Activated naive CD8-positive, alpha-beta T cell treated with anti-CD3 and anti-CD28 coated beads, Interleukin-2, amount 50 U/mL, for 24 hours (primary cell): Measurements from ENCODE around the gene ZNF518A.

ENCODE experiments used
- ATAC-seq: fragments of 150-1000 bp; cut with Tn5 transposase; one replicate; pipeline ENCODE4 v1.10.0; 2021
- DNase-seq: peaks from one replicate; pipeline ENCODE4 v3.0.0; 2021
- H3K27ac Mint-ChIP-seq: one replicate; pipeline ENCODE4 v1.8.0; 2021; ENCODE audit warnings: mild to moderate bottlenecking, mixed read lengths
- H3K27me3 Mint-ChIP-seq: one replicate; pipeline ENCODE4 v1.8.0; 2021; ENCODE audit warnings: mixed read lengths
- H3K36me3 Mint-ChIP-seq: one replicate; pipeline ENCODE4 v1.8.0; 2021; ENCODE audit warnings: low read depth, mixed read lengths
- H3K4me1 Mint-ChIP-seq: one replicate; pipeline ENCODE4 v1.8.0; 2021; ENCODE audit warnings: mixed read lengths
- H3K4me3 Mint-ChIP-seq: one replicate; pipeline ENCODE4 v1.8.0; 2021; ENCODE audit warnings: mild to moderate bottlenecking, moderate library complexity, mixed read lengths
- H3K9me3 Mint-ChIP-seq: one replicate; pipeline ENCODE4 v1.8.0; 2021; ENCODE audit warnings: mixed read lengths

The ZNF518A gene

DNA sequence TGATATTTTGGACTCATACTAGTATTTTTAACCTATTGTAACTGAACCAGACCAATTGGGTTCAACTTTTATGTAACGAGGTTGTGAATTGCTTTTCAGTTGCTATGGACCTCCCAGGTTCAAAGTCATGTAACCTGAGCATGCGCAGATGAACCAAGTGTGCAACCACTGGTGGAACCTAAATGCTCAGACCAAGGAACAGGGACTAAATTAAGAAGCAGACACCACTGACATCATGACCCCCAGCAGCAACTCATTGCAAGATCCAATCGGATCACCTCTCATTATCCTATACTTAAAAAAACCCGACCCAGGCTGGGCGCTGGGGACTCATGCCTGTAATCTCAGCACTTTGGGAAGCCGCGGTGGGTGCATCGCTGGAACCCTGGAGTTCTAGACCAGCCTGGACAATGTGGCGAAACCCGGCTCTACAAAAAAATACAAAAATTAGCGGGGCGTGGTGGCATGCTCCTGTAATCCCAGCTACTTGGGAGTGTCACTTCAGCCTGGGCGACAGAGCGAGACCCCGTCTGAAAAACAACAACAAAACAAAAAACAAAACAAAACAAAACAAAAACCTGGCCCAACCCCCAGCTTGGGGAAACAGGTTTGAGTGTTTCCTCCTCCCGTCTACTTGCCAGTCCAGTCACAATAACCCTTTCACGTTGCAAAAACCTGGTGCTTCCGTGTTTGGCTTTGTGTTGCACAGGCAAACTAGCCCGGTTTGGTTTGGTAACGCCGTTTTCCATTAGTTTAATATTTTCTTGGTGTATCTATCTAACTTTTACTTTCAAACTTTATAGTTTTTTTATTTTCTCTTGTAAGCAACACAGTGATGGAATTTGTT is 11.3 kb upstream of the ZNF518A start:
- ATAC-seq (no peak), DNase-seq (no peak)
- Mint-ChIP-seq H3K36me3 (no peaks in the 10 kb centered on the region), H3K27me3 (peaks cover 65% of the 10 kb centered on the region), H3K9me3 (no peaks in the 10 kb centered on the region), H3K4me3 (no peak overlapping the region), H3K4me1 (no peaks in the 10 kb centered on the region), H3K27ac (no peak overlapping the region)

DNA sequence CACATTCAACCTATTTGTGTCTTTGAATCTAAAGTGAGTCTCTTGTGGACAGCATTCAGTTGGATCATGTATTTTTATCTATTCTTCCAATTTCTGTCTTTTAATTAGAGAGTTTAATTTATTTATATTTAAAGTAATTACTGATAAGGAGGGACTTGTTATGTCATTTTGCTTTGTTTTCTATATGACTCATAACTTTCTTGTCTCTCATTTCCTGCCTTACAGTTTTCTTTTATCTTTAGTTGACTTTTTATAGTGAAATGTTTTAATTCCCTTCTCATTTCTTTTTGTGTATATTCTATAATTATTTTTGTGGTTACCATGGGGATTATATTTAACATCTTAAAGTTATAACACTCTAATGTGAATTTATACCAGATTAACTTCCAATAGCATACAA is 7.3 kb upstream of the ZNF518A start:
- no peak for ATAC-seq
- H3K27me3 Mint-ChIP-seq = peaks cover 73% of the 10 kb centered on the region

DNA sequence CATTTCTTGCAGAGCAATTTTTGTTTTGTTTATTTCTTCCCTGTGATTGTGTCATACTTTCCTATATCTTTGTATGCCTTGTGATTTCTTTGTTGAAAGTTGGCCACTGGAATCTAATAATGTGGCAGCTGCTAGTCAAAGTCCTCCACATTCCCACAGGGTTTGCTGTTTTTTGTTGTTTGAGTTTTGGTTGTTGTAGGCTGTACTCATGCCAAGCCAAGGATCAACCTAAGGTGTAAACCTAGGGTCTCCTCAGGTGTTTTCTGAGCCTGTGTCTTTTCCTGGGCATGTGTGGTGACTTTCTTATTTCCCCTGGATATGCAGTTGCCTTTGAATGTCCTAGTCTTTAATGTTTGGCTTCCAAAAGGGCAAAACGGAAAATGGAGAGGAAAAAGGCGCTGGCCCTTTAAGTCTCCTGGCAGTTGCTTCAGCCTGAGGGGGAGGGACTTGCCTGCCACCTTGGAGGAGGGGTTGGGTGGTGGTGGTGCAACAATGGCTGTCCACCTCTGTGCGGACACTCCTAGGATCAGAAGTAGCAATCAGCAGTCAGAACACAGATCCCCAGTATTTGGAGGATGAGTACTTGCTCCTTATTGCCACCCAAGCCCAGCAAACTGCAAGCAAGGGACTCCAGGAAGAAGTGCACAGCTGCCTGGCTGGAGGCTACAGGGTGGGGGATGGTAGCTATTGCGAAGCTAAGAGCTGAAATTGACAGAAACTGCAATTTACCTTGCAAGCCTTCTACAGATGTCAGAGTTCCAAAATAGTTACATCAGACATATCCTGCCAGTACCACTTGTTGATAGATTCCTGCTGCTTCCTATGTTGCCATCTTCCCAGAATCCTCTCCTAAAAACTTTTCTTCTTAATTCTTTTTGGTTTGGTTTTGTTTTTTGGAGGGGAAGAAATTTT is 5.6 kb upstream of the ZNF518A start:
- Mint-ChIP-seq H3K27ac (no peak overlapping the region), H3K36me3 (peaks cover 7% of the 10 kb centered on the region), H3K9me3 (peaks cover 8% of the 10 kb centered on the region), H3K27me3 (peaks cover 73% of the 10 kb centered on the region), H3K4me1 (peaks cover 4% of the 10 kb centered on the region), H3K4me3 (no peak overlapping the region)
- no peak for ATAC-seq
- no peak for DNase-seq

More for the DNA sequence above, 7.3 kb upstream of the ZNF518A start:
- Mint-ChIP-seq H3K27ac (no peak overlapping the region), H3K4me1 (no peaks in the 10 kb centered on the region), H3K9me3 (no peaks in the 10 kb centered on the region), H3K4me3 (no peak overlapping the region), H3K36me3 (no peaks in the 10 kb centered on the region)
- DNase-seq = no peak

DNA sequence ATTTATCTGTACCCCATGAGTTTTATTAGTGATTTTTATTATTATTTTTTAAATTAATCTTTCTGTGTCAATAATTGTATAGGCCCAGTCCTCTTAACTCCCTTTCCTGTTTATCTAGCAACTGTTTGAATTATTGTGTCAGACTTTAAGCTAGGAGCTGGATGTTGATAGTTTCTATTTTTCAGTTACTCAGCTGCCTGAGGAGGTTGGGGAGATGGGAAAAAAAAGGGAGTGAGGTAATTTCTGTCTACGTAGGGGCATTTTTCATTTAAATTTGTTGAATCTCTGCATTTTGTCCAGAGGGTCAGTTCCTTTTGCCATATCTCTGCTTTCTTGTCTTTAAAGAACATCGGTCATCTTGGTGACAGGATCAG is 5.0 kb upstream of the ZNF518A start:
- Mint-ChIP-seq H3K4me3 (no peak overlapping the region), H3K9me3 (peaks cover 8% of the 10 kb centered on the region), H3K4me1 (peaks cover 8% of the 10 kb centered on the region), H3K27ac (no peak overlapping the region), H3K27me3 (peaks cover 69% of the 10 kb centered on the region), H3K36me3 (peaks cover 7% of the 10 kb centered on the region)
- DNase-seq = no peak
- no peak for ATAC-seq

DNA sequence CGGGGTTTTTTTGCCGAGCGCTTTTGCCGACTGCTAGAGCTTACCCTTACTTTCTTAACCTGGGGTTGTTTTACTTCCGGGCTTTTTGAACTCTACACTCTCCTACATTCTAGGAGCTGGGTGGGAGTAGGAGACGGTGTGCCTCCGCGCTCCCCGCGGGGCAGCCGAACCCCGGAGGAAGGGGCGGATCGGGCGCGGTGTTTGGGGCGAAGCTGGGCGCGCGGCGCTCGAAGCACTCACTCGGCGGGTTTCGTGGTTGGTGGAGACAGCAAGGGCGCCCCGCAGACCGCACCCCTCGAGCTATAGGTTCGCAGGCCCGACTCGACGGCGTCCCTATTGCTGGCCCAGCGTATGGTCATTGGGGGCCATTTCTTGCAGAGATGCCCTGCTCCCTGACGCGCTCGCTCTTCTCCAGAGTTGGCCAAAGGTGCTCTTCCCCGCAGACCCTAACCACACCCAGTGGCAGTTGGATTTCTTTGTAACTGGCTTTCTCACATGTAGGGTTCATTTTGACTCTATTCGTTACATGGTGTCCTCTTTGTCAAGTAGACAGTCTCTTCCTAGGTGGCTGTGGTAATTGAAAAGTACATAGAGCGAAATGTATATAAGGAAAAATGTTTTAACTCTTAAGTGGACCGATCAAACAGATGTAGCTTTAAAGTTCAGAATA is 364 bp downstream of the ZNF518A start:
- ATAC-seq (peak; percentile 87), DNase-seq (peak; percentile 77)
- Mint-ChIP-seq H3K4me3 (peak overlapping the region; percentile 87), H3K9me3 (peaks cover 8% of the 10 kb centered on the region), H3K4me1 (peaks cover 25% of the 10 kb centered on the region), H3K27me3 (peaks cover 32% of the 10 kb centered on the region), H3K27ac (peak overlapping the region; percentile 97), H3K36me3 (peaks cover 30% of the 10 kb centered on the region)

DNA sequence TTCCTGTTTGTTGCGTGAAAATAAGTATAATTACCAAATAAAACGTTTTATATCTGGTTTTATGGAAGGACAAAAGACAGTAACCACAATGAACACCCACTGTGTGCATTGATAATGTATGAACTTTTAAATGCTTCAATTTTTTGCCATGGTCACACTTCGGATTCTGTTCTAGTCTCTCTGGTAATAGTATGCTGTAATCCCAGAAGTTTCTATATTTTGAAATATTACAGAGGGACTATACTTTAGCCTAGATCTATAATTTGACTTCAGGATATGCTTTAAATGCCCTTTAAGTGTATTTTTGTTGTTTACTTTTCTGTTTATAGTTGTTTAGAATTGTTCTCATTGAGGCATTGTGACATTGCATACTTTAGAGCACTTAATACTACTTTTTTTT is 1.5 kb downstream of the ZNF518A start:
- Mint-ChIP-seq H3K4me3 (peak overlapping the region; percentile 87), H3K27me3 (peaks cover 22% of the 10 kb centered on the region), H3K9me3 (peaks cover 8% of the 10 kb centered on the region), H3K4me1 (peaks cover 29% of the 10 kb centered on the region), H3K36me3 (peaks cover 36% of the 10 kb centered on the region), H3K27ac (no peak overlapping the region)
- DNase-seq (no peak), ATAC-seq (no peak)

DNA sequence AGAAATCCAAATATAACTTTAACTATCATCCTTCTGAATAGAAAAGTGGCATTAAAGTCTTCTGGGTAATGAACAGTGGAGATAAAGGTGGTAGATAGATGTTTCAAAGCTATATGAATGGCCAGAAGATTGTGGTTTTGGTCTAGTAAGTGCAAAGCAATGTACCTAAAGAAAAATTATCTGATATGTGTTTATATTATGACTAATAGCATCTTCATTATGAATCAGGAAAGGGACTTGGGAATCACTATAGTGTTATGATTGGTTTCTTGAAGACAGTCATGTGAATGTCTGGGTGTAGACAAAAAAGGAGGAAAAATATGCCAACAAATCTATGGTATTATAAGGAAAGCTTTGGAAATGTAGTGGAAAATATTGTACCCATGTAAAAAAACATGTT is 3.0 kb downstream of the ZNF518A start:
- H3K27me3 Mint-ChIP-seq = peaks cover 8% of the 10 kb centered on the region
- H3K27ac Mint-ChIP-seq = no peak overlapping the region
- ATAC-seq (no peak), DNase-seq (no peak)
- peaks cover 38% of the 10 kb centered on the region for H3K4me1 Mint-ChIP-seq
- H3K9me3 Mint-ChIP-seq = peaks cover 8% of the 10 kb centered on the region
- no peak overlapping the region for H3K4me3 Mint-ChIP-seq
- H3K36me3 Mint-ChIP-seq = peaks cover 49% of the 10 kb centered on the region

DNA sequence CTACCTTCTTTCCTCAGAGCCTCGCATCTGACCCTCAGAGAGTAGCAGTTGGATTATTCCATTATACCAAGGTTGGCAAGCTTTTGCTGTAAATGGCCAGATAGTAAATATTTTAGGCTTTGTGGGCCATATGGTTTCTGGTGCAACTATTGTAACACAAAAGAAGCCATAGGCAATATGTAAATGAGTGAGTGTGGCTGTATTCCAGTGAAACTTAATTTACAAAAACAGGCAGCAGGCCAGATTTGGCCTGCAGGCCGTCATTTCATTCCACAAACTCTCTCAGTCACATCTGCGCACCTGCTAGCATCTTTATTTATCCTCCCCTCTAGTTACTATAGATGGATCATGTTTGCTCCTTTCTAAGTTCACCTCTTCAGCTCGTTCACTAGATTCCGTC is 6.7 kb downstream of the ZNF518A start:
- peaks cover 53% of the 10 kb centered on the region for H3K36me3 Mint-ChIP-seq
- no peak overlapping the region for H3K27ac Mint-ChIP-seq
- H3K27me3 Mint-ChIP-seq = no peaks in the 10 kb centered on the region
- ATAC-seq (no peak), DNase-seq (no peak)
- peaks cover 19% of the 10 kb centered on the region for H3K4me1 Mint-ChIP-seq
- H3K9me3 Mint-ChIP-seq = no peaks in the 10 kb centered on the region
- H3K4me3 Mint-ChIP-seq = no peak overlapping the region

DNA sequence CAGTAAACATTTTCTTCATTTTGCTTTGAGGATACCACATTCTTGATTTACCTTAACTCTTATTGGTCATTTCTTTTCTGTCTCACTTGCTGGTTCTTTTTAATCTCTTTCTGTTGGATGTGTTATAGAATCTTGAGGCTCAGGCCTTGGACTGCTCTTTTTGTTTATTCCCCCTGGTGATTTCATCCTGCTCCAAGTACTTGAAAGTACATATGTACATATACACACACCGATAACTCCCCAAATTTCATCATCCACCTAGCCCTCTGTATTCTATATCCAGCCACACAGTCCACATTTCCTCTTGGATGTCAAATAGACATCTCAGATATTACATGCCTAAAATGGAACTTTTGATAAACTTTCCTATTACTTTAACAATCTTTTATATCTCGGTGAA is 7.5 kb downstream of the ZNF518A start:
- Mint-ChIP-seq H3K27ac (peak overlapping the region; percentile 0), H3K36me3 (peaks cover 57% of the 10 kb centered on the region), H3K27me3 (no peaks in the 10 kb centered on the region), H3K4me3 (no peak overlapping the region), H3K4me1 (peaks cover 15% of the 10 kb centered on the region), H3K9me3 (no peaks in the 10 kb centered on the region)
- no peak for ATAC-seq
- DNase-seq = no peak

DNA sequence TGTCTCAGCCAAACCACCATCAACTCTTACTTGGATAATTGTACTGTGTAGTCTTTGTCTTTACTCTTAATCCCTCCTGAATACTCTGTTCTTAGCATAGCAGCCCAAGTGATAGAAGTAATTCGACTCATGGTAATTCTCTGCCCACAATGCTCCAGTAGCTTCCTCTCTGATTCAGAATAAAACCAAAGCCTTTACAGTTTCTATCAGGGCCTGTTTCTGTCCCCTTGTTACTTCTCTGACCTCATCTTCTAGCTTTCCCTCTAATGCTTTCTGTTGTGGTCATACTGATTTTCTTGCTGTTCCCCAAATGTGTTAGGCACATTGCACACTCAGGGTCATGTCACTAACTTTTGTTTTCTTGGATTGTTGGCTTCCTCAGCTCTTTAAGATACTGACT is 8.0 kb downstream of the ZNF518A start:
- Mint-ChIP-seq H3K36me3 (peaks cover 58% of the 10 kb centered on the region), H3K9me3 (no peaks in the 10 kb centered on the region), H3K4me3 (no peak overlapping the region), H3K4me1 (peaks cover 15% of the 10 kb centered on the region), H3K27me3 (no peaks in the 10 kb centered on the region), H3K27ac (peak overlapping the region; percentile 0)
- DNase-seq (no peak), ATAC-seq (peak; percentile 92)

DNA sequence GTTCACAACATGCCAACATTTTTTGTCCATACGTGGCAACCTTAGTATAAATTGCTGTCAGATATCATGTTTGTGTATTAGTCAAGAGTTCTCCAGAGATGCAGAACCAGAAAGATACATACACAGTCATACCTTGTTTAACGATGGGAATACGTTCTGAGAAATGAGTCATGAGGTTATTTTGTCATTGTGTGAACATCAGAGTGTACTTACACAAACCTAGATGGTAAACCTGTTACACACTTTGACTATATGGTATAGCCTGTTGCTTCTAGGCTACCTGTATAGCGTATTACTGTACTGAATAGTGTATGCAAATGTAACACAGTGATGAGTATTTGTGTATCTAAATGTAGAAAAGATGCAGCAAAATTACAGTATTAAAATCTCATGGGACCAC is 22.3 kb downstream of the ZNF518A start:
- H3K9me3 Mint-ChIP-seq = peaks cover 5% of the 10 kb centered on the region
- peaks cover 65% of the 10 kb centered on the region for H3K36me3 Mint-ChIP-seq
- H3K27ac Mint-ChIP-seq = no peak overlapping the region
- no peaks in the 10 kb centered on the region for H3K27me3 Mint-ChIP-seq
- ATAC-seq (no peak), DNase-seq (no peak)
- peaks cover 15% of the 10 kb centered on the region for H3K4me1 Mint-ChIP-seq
- H3K4me3 Mint-ChIP-seq = no peak overlapping the region

DNA sequence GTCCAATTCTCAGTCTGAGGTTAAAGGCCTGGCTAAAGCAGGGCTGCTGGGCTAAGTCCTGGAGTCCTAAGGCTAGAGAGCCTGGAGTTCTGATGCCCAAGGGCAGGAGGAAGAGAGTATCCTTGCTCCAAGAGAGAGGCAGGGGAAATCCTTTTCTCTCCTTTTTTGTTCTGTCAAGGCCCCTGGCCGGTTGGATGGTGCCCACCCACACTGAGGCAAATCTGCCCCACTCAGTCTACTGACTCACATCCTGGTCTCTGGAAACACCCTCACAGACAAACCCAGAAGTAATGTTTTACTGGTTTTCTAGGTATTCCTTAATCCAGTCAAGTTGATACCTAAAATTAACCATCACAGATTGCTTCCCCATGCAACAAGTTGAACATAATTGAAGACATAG is 23.0 kb downstream of the ZNF518A start:
- H3K27ac Mint-ChIP-seq = no peak overlapping the region
- peaks cover 15% of the 10 kb centered on the region for H3K4me1 Mint-ChIP-seq
- H3K9me3 Mint-ChIP-seq = peaks cover 9% of the 10 kb centered on the region
- ATAC-seq = no peak
- H3K4me3 Mint-ChIP-seq = no peak overlapping the region
- no peak for DNase-seq
- H3K36me3 Mint-ChIP-seq = peaks cover 65% of the 10 kb centered on the region
- H3K27me3 Mint-ChIP-seq = no peaks in the 10 kb centered on the region

DNA sequence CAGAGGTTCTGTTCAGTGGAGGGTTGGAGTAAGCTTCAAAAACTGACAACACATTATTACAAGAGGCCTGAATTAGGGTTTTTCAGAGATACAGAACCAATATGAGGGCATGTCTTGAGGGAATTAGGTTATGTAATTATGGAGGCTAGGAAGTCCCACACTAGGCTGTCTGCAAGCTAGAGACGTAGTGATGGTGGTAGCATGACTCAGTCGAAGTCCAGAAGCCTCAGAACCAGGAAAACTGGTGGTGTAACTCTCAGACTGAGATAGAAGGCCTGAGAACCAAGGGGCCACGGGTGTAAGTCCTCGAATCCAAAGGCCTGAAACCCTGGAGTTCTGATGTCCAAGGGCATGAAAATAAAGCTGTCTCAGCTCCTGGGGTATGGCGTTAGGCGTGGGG is 35.6 kb downstream of the ZNF518A start:
- ATAC-seq (no peak), DNase-seq (no peak)
- peaks cover 24% of the 10 kb centered on the region for H3K36me3 Mint-ChIP-seq
- H3K27me3 Mint-ChIP-seq = no peaks in the 10 kb centered on the region
- no peak overlapping the region for H3K27ac Mint-ChIP-seq
- no peak overlapping the region for H3K4me3 Mint-ChIP-seq
- no peaks in the 10 kb centered on the region for H3K4me1 Mint-ChIP-seq
- peaks cover 56% of the 10 kb centered on the region for H3K9me3 Mint-ChIP-seq

DNA sequence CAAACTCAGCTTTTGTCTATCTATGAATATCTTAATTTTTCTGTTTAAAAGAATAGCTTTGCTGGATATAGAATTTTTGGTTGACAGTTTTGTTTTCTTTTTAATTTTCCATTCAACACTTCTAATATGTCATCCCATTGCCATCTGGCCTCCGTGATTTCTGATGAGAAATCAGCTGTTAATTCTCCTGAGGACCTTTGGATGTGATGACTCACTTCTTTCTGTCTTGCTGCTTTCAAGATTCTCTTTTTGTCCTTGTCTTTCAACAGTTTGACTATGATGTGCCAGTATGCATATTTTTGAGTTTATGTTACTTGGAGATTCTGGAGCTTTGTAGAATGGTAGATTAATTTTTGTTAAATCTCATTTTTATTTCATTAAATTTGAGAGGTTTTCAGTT is 38.4 kb downstream of the ZNF518A start:
- H3K9me3 Mint-ChIP-seq = peaks cover 70% of the 10 kb centered on the region
- no peaks in the 10 kb centered on the region for H3K27me3 Mint-ChIP-seq
- H3K4me3 Mint-ChIP-seq = no peak overlapping the region
- ATAC-seq (no peak), DNase-seq (no peak)
- peaks cover 19% of the 10 kb centered on the region for H3K36me3 Mint-ChIP-seq
- H3K4me1 Mint-ChIP-seq = no peaks in the 10 kb centered on the region
- no peak overlapping the region for H3K27ac Mint-ChIP-seq
